ENCODE data around the gene CDK17.
"Not testable (repeated sequence)": the region's sequence is repeated elsewhere in the genome, so short reads cannot be mapped to it uniquely, and the experiment has no call there.

The CDK17 gene

GRCh38 chr12:96338852-96339471 lies 61.3 kb downstream of the CDK17 start:
- ATAC-seq (no peak), DNase-seq (no peak)
- Mint-ChIP-seq H3K4me1 (peaks cover 61% of the 10 kb centered on the region), H3K9me3 (peaks cover 15% of the 10 kb centered on the region), H3K27ac (no peak overlapping the region), H3K27me3 (no peaks in the 10 kb centered on the region), H3K4me3 (no peak overlapping the region), H3K36me3 (ENCODE audit: low read depth) (peaks cover 24% of the 10 kb centered on the region)

GRCh38 chr12:96337953-96338352 lies 62.3 kb downstream of the CDK17 start:
- no peak overlapping the region for H3K4me3 Mint-ChIP-seq
- H3K4me1 Mint-ChIP-seq: peaks cover 54% of the 10 kb centered on the region
- H3K27ac Mint-ChIP-seq: no peak overlapping the region
- ATAC-seq (no peak), DNase-seq (no peak)
- peaks cover 5% of the 10 kb centered on the region for H3K9me3 Mint-ChIP-seq
- H3K27me3 Mint-ChIP-seq: no peaks in the 10 kb centered on the region
- H3K36me3 Mint-ChIP-seq (ENCODE audit: low read depth): peaks cover 15% of the 10 kb centered on the region

GRCh38 chr12:96336489-96336888 lies 63.8 kb downstream of the CDK17 start:
- DNase-seq (no peak), ATAC-seq (no peak)
- H3K27me3 Mint-ChIP-seq: no peaks in the 10 kb centered on the region
- no peak overlapping the region for H3K27ac Mint-ChIP-seq
- peaks cover 46% of the 10 kb centered on the region for H3K4me1 Mint-ChIP-seq
- peaks cover 5% of the 10 kb centered on the region for H3K9me3 Mint-ChIP-seq
- peaks cover 13% of the 10 kb centered on the region for H3K36me3 Mint-ChIP-seq (ENCODE audit: low read depth)
- H3K4me3 Mint-ChIP-seq: no peak overlapping the region

GRCh38 chr12:96335270-96335669 lies 65.0 kb downstream of the CDK17 start:
- no peaks in the 10 kb centered on the region for H3K27me3 Mint-ChIP-seq
- peaks cover 14% of the 10 kb centered on the region for H3K36me3 Mint-ChIP-seq (ENCODE audit: low read depth)
- H3K4me3 Mint-ChIP-seq: peak overlapping the region; percentile 35
- H3K27ac Mint-ChIP-seq: peak overlapping the region; percentile 40
- H3K9me3 Mint-ChIP-seq: peaks cover 5% of the 10 kb centered on the region
- ATAC-seq (peak; percentile 82), DNase-seq (no peak)
- H3K4me1 Mint-ChIP-seq: peaks cover 42% of the 10 kb centered on the region

GRCh38 chr12:96334502-96334901 lies 65.7 kb downstream of the CDK17 start:
- no peak for DNase-seq
- Mint-ChIP-seq H3K27ac (no peak overlapping the region), H3K4me3 (no peak overlapping the region), H3K9me3 (peaks cover 5% of the 10 kb centered on the region), H3K4me1 (peaks cover 45% of the 10 kb centered on the region), H3K36me3 (ENCODE audit: low read depth) (peaks cover 18% of the 10 kb centered on the region), H3K27me3 (no peaks in the 10 kb centered on the region)
- ATAC-seq: no peak

- ATAC-seq (no peak), DNase-seq (no peak)
- Mint-ChIP-seq H3K27me3 (no peaks in the 10 kb centered on the region), H3K4me3 (no peak overlapping the region), H3K9me3 (no peaks in the 10 kb centered on the region), H3K36me3 (ENCODE audit: low read depth) (peaks cover 19% of the 10 kb centered on the region), H3K27ac (no peak overlapping the region), H3K4me1 (peaks cover 52% of the 10 kb centered on the region)
These were observed 70.7 kb downstream of the CDK17 start for GRCh38 chr12:96329545-96329944.

GRCh38 chr12:96329018-96329417 lies 71.2 kb downstream of the CDK17 start:
- Mint-ChIP-seq H3K9me3 (no peaks in the 10 kb centered on the region), H3K27me3 (no peaks in the 10 kb centered on the region), H3K36me3 (ENCODE audit: low read depth) (peaks cover 22% of the 10 kb centered on the region), H3K4me1 (peaks cover 48% of the 10 kb centered on the region), H3K27ac (no peak overlapping the region), H3K4me3 (no peak overlapping the region)
- ATAC-seq: no peak
- no peak for DNase-seq

- DNase-seq (no peak), ATAC-seq (no peak)
- Mint-ChIP-seq H3K4me1 (peaks cover 46% of the 10 kb centered on the region), H3K27ac (no peak overlapping the region), H3K9me3 (no peaks in the 10 kb centered on the region), H3K27me3 (no peaks in the 10 kb centered on the region), H3K4me3 (no peak overlapping the region), H3K36me3 (ENCODE audit: low read depth) (peaks cover 29% of the 10 kb centered on the region)
These were observed 72.3 kb downstream of the CDK17 start for GRCh38 chr12:96327889-96328288.

GRCh38 chr12:96327346-96327745 lies 72.9 kb downstream of the CDK17 start:
- DNase-seq (no peak), ATAC-seq (no peak)
- Mint-ChIP-seq H3K4me3 (no peak overlapping the region), H3K9me3 (no peaks in the 10 kb centered on the region), H3K27ac (peak overlapping the region; percentile 14), H3K36me3 (ENCODE audit: low read depth) (peaks cover 33% of the 10 kb centered on the region), H3K27me3 (no peaks in the 10 kb centered on the region), H3K4me1 (peaks cover 46% of the 10 kb centered on the region)

- ATAC-seq (no peak), DNase-seq (no peak)
- H3K36me3 Mint-ChIP-seq (ENCODE audit: low read depth): peaks cover 39% of the 10 kb centered on the region
- peak overlapping the region; percentile 14 for H3K27ac Mint-ChIP-seq
- no peaks in the 10 kb centered on the region for H3K27me3 Mint-ChIP-seq
- no peak overlapping the region for H3K4me3 Mint-ChIP-seq
- H3K9me3 Mint-ChIP-seq: no peaks in the 10 kb centered on the region
- peaks cover 46% of the 10 kb centered on the region for H3K4me1 Mint-ChIP-seq
These were observed 73.5 kb downstream of the CDK17 start for GRCh38 chr12:96326628-96327227.

- Mint-ChIP-seq H3K4me1 (peaks cover 34% of the 10 kb centered on the region), H3K4me3 (no peak overlapping the region), H3K27me3 (no peaks in the 10 kb centered on the region), H3K36me3 (ENCODE audit: low read depth) (peaks cover 36% of the 10 kb centered on the region), H3K9me3 (no peaks in the 10 kb centered on the region), H3K27ac (no peak overlapping the region)
- ATAC-seq (no peak), DNase-seq (no peak)
These were observed 76.3 kb downstream of the CDK17 start for GRCh38 chr12:96323906-96324305.

GRCh38 chr12:96322720-96323119 lies 77.5 kb downstream of the CDK17 start:
- no peak overlapping the region for H3K27ac Mint-ChIP-seq
- DNase-seq (no peak), ATAC-seq (no peak)
- peaks cover 34% of the 10 kb centered on the region for H3K36me3 Mint-ChIP-seq (ENCODE audit: low read depth)
- peaks cover 27% of the 10 kb centered on the region for H3K4me1 Mint-ChIP-seq
- H3K4me3 Mint-ChIP-seq: no peak overlapping the region
- no peaks in the 10 kb centered on the region for H3K9me3 Mint-ChIP-seq
- H3K27me3 Mint-ChIP-seq: no peaks in the 10 kb centered on the region

- Mint-ChIP-seq H3K4me1 (peaks cover 20% of the 10 kb centered on the region), H3K36me3 (ENCODE audit: low read depth) (peaks cover 35% of the 10 kb centered on the region), H3K27me3 (no peaks in the 10 kb centered on the region), H3K9me3 (no peaks in the 10 kb centered on the region), H3K27ac (no peak overlapping the region), H3K4me3 (no peak overlapping the region)
- no peak for ATAC-seq
- no peak for DNase-seq
These were observed 78.3 kb downstream of the CDK17 start for GRCh38 chr12:96321941-96322340.

GRCh38 chr12:96317801-96318200 lies 82.4 kb downstream of the CDK17 start:
- H3K9me3 Mint-ChIP-seq, ATAC-seq, H3K27ac Mint-ChIP-seq, DNase-seq, H3K27me3 Mint-ChIP-seq, H3K4me3 Mint-ChIP-seq: not testable (repeated sequence)
- Mint-ChIP-seq H3K4me1 (peaks cover 25% of the 10 kb centered on the region), H3K36me3 (ENCODE audit: low read depth) (peaks cover 14% of the 10 kb centered on the region)

GRCh38 chr12:96315741-96316481 lies 84.3 kb downstream of the CDK17 start:
- Mint-ChIP-seq H3K27ac (peak overlapping the region; percentile 74), H3K4me1 (peaks cover 27% of the 10 kb centered on the region), H3K4me3 (peak overlapping the region; percentile 86)
- not testable (repeated sequence) for DNase-seq; H3K36me3 Mint-ChIP-seq (ENCODE audit: low read depth); H3K27me3 Mint-ChIP-seq; H3K9me3 Mint-ChIP-seq
- peak; percentile 59 for ATAC-seq

Measured in activated naive CD8-positive, alpha-beta T cell treated with anti-CD3 and anti-CD28 coated beads, Interleukin-2, amount 50 U/mL, for 24 hours (primary cell).